ENCODE measurements around the gene ARHGAP26. TPM values are rescaled to one million over a fixed set of nuclear protein-coding genes. Genes with fewer than 3 reads are reported as not detected.

The ARHGAP26 gene
- total and polyA plus RNA-seq, 2 experiments from 2014 or later = 9.5 to 16.8 TPM

GRCh38 chr5:143155455-143155854, 385.3 kb downstream of the ARHGAP26 start (continued):
- TF ChIP-seq, protein P1, sequence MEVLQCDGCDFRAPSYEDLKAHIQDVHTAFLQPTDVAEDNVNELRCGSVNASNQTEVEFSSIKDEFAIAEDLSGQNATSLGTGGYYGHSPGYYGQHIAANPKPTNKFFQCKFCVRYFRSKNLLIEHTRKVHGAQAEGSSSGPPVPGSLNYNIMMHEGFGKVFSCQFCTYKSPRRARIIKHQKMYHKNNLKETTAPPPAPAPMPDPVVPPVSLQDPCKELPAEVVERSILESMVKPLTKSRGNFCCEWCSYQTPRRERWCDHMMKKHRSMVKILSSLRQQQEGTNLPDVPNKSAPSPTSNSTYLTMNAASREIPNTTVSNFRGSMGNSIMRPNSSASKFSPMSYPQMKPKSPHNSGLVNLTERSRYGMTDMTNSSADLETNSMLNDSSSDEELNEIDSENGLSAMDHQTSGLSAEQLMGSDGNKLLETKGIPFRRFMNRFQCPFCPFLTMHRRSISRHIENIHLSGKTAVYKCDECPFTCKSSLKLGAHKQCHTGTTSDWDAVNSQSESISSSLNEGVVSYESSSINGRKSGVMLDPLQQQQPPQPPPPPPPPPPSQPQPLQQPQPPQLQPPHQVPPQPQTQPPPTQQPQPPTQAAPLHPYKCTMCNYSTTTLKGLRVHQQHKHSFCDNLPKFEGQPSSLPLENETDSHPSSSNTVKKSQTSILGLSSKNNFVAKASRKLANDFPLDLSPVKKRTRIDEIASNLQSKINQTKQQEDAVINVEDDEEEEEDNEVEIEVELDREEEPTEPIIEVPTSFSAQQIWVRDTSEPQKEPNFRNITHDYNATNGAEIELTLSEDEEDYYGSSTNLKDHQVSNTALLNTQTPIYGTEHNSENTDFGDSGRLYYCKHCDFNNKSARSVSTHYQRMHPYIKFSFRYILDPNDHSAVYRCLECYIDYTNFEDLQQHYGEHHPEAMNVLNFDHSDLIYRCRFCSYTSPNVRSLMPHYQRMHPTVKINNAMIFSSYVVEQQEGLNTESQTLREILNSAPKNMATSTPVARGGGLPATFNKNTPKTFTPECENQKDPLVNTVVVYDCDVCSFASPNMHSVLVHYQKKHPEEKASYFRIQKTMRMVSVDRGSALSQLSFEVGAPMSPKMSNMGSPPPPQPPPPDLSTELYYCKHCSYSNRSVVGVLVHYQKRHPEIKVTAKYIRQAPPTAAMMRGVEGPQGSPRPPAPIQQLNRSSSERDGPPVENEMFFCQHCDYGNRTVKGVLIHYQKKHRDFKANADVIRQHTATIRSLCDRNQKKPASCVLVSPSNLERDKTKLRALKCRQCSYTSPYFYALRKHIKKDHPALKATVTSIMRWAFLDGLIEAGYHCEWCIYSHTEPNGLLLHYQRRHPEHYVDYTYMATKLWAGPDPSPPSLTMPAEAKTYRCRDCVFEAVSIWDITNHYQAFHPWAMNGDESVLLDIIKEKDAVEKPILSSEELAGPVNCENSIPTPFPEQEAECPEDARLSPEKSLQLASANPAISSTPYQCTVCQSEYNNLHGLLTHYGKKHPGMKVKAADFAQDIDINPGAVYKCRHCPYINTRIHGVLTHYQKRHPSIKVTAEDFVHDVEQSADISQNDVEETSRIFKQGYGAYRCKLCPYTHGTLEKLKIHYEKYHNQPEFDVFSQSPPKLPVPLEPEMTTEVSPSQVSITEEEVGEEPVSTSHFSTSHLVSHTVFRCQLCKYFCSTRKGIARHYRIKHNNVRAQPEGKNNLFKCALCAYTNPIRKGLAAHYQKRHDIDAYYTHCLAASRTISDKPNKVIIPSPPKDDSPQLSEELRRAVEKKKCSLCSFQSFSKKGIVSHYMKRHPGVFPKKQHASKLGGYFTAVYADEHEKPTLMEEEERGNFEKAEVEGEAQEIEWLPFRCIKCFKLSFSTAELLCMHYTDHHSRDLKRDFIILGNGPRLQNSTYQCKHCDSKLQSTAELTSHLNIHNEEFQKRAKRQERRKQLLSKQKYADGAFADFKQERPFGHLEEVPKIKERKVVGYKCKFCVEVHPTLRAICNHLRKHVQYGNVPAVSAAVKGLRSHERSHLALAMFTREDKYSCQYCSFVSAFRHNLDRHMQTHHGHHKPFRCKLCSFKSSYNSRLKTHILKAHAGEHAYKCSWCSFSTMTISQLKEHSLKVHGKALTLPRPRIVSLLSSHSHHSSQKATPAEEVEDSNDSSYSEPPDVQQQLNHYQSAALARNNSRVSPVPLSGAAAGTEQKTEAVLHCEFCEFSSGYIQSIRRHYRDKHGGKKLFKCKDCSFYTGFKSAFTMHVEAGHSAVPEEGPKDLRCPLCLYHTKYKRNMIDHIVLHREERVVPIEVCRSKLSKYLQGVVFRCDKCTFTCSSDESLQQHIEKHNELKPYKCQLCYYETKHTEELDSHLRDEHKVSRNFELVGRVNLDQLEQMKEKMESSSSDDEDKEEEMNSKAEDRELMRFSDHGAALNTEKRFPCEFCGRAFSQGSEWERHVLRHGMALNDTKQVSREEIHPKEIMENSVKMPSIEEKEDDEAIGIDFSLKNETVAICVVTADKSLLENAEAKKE (CRISPR knock-in tag; IDR thresholded peaks at IDR 0.05) = no peak
- TF ChIP-seq JUNB (IDR thresholded peaks at IDR 0.05; ENCODE audit: unreplicated experiment) (no peak), NANOG (IDR thresholded peaks at IDR 0.05; ENCODE audit: borderline replicate concordance) (no peak), CREB1 (CRISPR knock-in tag; IDR thresholded peaks at IDR 0.05; ENCODE audit: low read depth) (no peak)
- TF ChIP-seq, protein P2, sequence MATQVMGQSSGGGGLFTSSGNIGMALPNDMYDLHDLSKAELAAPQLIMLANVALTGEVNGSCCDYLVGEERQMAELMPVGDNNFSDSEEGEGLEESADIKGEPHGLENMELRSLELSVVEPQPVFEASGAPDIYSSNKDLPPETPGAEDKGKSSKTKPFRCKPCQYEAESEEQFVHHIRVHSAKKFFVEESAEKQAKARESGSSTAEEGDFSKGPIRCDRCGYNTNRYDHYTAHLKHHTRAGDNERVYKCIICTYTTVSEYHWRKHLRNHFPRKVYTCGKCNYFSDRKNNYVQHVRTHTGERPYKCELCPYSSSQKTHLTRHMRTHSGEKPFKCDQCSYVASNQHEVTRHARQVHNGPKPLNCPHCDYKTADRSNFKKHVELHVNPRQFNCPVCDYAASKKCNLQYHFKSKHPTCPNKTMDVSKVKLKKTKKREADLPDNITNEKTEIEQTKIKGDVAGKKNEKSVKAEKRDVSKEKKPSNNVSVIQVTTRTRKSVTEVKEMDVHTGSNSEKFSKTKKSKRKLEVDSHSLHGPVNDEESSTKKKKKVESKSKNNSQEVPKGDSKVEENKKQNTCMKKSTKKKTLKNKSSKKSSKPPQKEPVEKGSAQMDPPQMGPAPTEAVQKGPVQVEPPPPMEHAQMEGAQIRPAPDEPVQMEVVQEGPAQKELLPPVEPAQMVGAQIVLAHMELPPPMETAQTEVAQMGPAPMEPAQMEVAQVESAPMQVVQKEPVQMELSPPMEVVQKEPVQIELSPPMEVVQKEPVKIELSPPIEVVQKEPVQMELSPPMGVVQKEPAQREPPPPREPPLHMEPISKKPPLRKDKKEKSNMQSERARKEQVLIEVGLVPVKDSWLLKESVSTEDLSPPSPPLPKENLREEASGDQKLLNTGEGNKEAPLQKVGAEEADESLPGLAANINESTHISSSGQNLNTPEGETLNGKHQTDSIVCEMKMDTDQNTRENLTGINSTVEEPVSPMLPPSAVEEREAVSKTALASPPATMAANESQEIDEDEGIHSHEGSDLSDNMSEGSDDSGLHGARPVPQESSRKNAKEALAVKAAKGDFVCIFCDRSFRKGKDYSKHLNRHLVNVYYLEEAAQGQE (IDR thresholded peaks at IDR 0.05; ENCODE audit: unreplicated experiment) = no peak

- no peak overlapping the region for H2AFZ ChIP-seq
- TF ChIP-seq EZH2 (IDR thresholded peaks at IDR 0.05; ENCODE audit: low read depth, unreplicated experiment) (no peak), CREB1 (CRISPR knock-in tag; IDR thresholded peaks at IDR 0.05; ENCODE audit: low read depth) (no peak), ZNF331 (CRISPR knock-in tag; IDR thresholded peaks at IDR 0.05; ENCODE audit: low read depth) (no peak)
Observed at GRCh38 chr5:143156086-143156485, 385.9 kb downstream of the ARHGAP26 start.

More at GRCh38 chr5:143156086-143156485, 385.9 kb downstream of the ARHGAP26 start:
- no peak overlapping the region for H3K4me3 Mint-ChIP-seq
- H3K79me2 ChIP-seq (replicated peaks; ENCODE audit: insufficient read depth) = no peaks in the 10 kb centered on the region
- no peak overlapping the region for H3K27ac ChIP-seq (ENCODE audit: low read depth)
- H3F3A ChIP-seq (replicated peaks; ENCODE audit: low read depth) = no peaks in the 10 kb centered on the region
- H3K9me2 ChIP-seq (ENCODE audit: insufficient read depth) = no peaks in the 10 kb centered on the region
- H3K36me3 ChIP-seq (ENCODE audit: insufficient read depth) = no peaks in the 10 kb centered on the region
- H3K4me1 ChIP-seq (ENCODE audit: insufficient read depth) = no peaks in the 10 kb centered on the region
- no peaks in the 10 kb centered on the region for H4K20me1 ChIP-seq (replicated peaks; ENCODE audit: insufficient read depth)
- no peak overlapping the region for H3K4me3 ChIP-seq
- H3K27me3 ChIP-seq (ENCODE audit: insufficient read depth) = no peaks in the 10 kb centered on the region
- no peaks in the 10 kb centered on the region for H3K27me3 Mint-ChIP-seq (ENCODE audit: insufficient read depth, low read depth, poor library complexity)
- no peak for ATAC-seq
- H3K27ac Mint-ChIP-seq = no peak overlapping the region
- 0 out of 3 replicates have a peak, but pooled peaks cover 1% of the 10 kb centered on the region for H3K36me3 Mint-ChIP-seq (ENCODE audit: low read depth)
- H3K4me2 ChIP-seq = no peak overlapping the region
- no peaks in the 10 kb centered on the region for H3K9me3 Mint-ChIP-seq
- DNase-seq (ENCODE audit: low spot score) = no peak
- peaks cover 6% of the 10 kb centered on the region; the same call in 2 of the 3 replicates for H3K4me1 Mint-ChIP-seq

Measured in GM23338 (cell line).